H1 (cell line): ENCODE data around the gene NMT1. TPM values are rescaled to one million over a fixed set of nuclear protein-coding genes. Genes with fewer than 3 reads are reported as not detected.

Experiments used
- CHD1 ChIP-seq: IDR thresholded peaks from 2 replicates; pipeline ENCODE4 v1.6.1; 2012; ENCODE audit warnings: low read depth, low read length, improper control_type of control experiment
- EP300 ChIP-seq, 2 experiments: IDR thresholded peaks; 1 replicate in 1 of 2; 2 replicates in 1 of 2; pipeline ENCODE4 v1.6.1; 2011 to 2012; ENCODE audit warnings: low read depth in 2 of 2, low read length in 2 of 2, mild to moderate bottlenecking in 2 of 2, borderline replicate concordance in 1 of 2, inconsistent platforms in 1 of 2, moderate library complexity in 1 of 2
- EZH2 ChIP-seq: fragments of 200-600 bp; sonication (generic); IDR thresholded peaks from 2 replicates; pipeline ENCODE4 v1.7.1; 2012; ENCODE audit warnings: low read depth, mild to moderate bottlenecking, moderate library complexity, low read length, inconsistent platforms; ENCODE audit not compliant: severe bottlenecking
- KDM1A ChIP-seq: fragments of 200-600, 300-600 bp; sonication (generic); IDR thresholded peaks from 2 replicates; pipeline ENCODE4 v1.7.1; 2016; ENCODE audit warnings: mild to moderate bottlenecking, low read length, borderline replicate concordance
- POLR2A ChIP-seq, 2 experiments: IDR thresholded peaks; 1 replicate in 1 of 2; 2 replicates in 1 of 2; pipeline ENCODE4 v1.6.1; 2011; ENCODE audit warnings: low read depth in 2 of 2, low read length in 2 of 2, mild to moderate bottlenecking in 2 of 2; ENCODE audit errors: control extremely low read depth in 1 of 2
- RAD21 ChIP-seq, 2 experiments: IDR thresholded peaks in 1 of 2; conservative IDR thresholded peaks in 1 of 2; 2 replicates each; pipeline ENCODE4 v1.6.1; 2011; ENCODE audit warnings: low read depth in 2 of 2, low read length in 2 of 2, improper control_type of control experiment in 1 of 2, inconsistent platforms in 1 of 2, mild to moderate bottlenecking in 1 of 2, moderate library complexity in 1 of 2
- SRF ChIP-seq: IDR thresholded peaks from 2 replicates; pipeline ENCODE4 v1.6.1; 2011; ENCODE audit warnings: mild to moderate bottlenecking, low read depth, low read length, moderate library complexity
- TBP ChIP-seq: IDR thresholded peaks from 2 replicates; pipeline ENCODE4 v1.6.1; 2011; ENCODE audit warnings: low read depth, low read length, improper control_type of control experiment
- TCF12 ChIP-seq: IDR thresholded peaks from 2 replicates; pipeline ENCODE4 v1.6.1; 2011; ENCODE audit warnings: low read depth, mild to moderate bottlenecking, low read length
- YY1 ChIP-seq: IDR thresholded peaks from 2 replicates; pipeline ENCODE4 v1.6.1; 2011; ENCODE audit warnings: low read depth, mild to moderate bottlenecking, low read length
- polyA plus RNA-seq, 7 experiments: library from polyadenylated mRNA; depleted of rRNA in 3 of 7; stranded (reverse) in 5 of 7; unstranded in 2 of 7; fragments of >200 nt in 5 of 7; fragments of 200-250 nt in 2 of 7; gene quantifications; 1 replicate in 5 of 7; 2 replicates in 1 of 7; 4 replicates in 1 of 7; pipeline versions ENCODE4 v1.2.1 to v1.2.3, GENCODE V29; 2011 to 2013; ENCODE audit warnings: missing spikeins in 2 of 7, mixed read lengths in 2 of 7
- total RNA-seq: library from RNA; stranded (reverse); fragmentation: NEBNext Ultra II Directional; extraction: Animal tissue kit (Norgen Biotek cat#: 25700); gene quantifications from 2 replicates; pipeline ENCODE4 v1.2.1, GENCODE V29; 2021

The NMT1 gene
- total and polyA plus RNA-seq, 2 of the 8 experiments (the other 6 are each of a cell fraction or from before 2014, with no cell fraction given) = 42.9 to 149 TPM

DNA sequence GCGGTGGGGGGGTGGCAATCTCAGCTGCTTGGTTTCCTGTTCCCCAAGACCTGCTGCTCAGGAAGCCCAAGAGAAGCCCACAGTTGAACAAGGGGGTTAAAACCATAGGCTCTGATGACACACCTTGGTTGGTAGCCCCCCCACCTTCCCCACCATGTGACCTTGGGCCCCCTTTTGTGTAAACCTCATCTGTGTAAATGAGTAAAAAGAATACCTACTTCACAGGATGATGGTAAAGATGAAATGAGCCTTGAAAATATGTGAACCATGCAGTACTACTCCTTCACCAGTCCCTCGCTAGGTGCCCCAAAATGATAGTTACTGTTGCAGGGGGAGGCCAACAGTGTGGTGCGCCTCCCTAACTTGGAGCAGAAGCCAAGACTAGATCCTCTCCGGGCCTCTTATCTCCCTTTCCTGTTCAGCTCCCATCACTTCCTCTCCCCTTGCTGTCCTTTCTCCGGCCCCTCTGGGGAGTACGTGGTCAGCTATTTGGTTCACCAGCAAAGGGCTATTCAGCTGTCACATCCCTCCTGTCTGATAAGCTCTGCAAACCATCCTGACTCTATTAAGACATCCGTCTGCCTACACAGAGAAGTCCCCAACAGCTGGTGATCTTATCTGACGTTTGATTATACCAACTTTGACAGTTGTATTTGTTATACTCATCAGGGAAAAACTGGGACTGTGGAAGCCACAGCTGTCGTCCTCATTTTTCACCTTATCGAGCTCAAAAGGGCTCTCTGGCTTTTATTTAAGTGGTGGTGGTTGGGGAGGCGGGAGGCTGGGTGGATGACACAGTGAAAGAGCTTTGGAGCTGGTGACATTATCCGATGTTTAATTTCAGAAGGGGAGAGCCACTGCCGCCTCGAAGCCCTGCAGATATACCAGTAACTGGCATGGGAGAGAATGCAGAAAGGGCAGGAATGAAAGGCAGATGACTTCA is 29.6 kb upstream of the NMT1 start (continued):
- no peak for TF ChIP-seq TCF12
- TF ChIP-seq EZH2 = no peak
- no peak for TF ChIP-seq KDM1A
- TF ChIP-seq POLR2A (IDR thresholded peaks at IDR 0.05; ENCODE audit: control extremely low read depth in 1 of 2, low read depth in 2 of 2, low read length in 2 of 2) = no peak
- TF ChIP-seq RAD21 (IDR thresholded peaks at IDR 0.05 in 1 of 2, conservative IDR thresholded peaks at IDR 0.05 in 1 of 2; ENCODE audit: low read depth in 2 of 2, low read length in 2 of 2) = no peak
- TF ChIP-seq YY1 = no peak
- no peak for TF ChIP-seq SRF
- TF ChIP-seq EP300 (IDR thresholded peaks at IDR 0.05; ENCODE audit: borderline replicate concordance in 1 of 2, low read depth in 2 of 2, low read length in 2 of 2) = no peak
- no peak for TF ChIP-seq TBP
- TF ChIP-seq CHD1 = no peak
